Right renal pelvis (tissue), 4 donors: ENCODE measurements around the gene NOTCH3. TPM values are rescaled to one million over a fixed set of nuclear protein-coding genes. Genes with fewer than 3 reads are reported as not detected.

ENCODE experiments used
- DNase-seq, 4 donors: peaks; one replicate each; pipeline ENCODE4 v3.0.0-alpha.2; 2013; ENCODE audit warnings: low read depth in 4 of 4, low spot score in 3 of 4, missing footprints in 1 of 4
- polyA plus RNA-seq, 4 donors: library from polyadenylated mRNA; unstranded; fragments of 120-200 nt; gene quantifications; one replicate each; pipeline ENCODE4 v1.2.1, GENCODE V29; 2013; ENCODE audit not compliant: insufficient read length in 4 of 4

The NOTCH3 gene
- polyA plus RNA-seq, 4 donors = 92.8 to 131 (median 98.9) TPM

- no peak for DNase-seq
Measured at GRCh38 chr19:15170345-15170744, 30.4 kb downstream of the NOTCH3 start.

- no peak for DNase-seq
Measured at GRCh38 chr19:15169541-15170285, 31.1 kb downstream of the NOTCH3 start.

GRCh38 chr19:15166700-15167099 is 34.1 kb downstream of the NOTCH3 start:
- DNase-seq = no peak

- no peak for DNase-seq
Measured at GRCh38 chr19:15161028-15161984, 39.5 kb downstream of the NOTCH3 start.

- no peak for DNase-seq
Measured at GRCh38 chr19:15159251-15159650, 41.5 kb downstream of the NOTCH3 start.

GRCh38 chr19:15156391-15156790 is 44.4 kb downstream of the NOTCH3 start:
- no peak for DNase-seq

GRCh38 chr19:15155296-15155695 is 45.5 kb downstream of the NOTCH3 start:
- DNase-seq = no peak

- DNase-seq = no peak
Measured at GRCh38 chr19:15154002-15154612, 46.7 kb downstream of the NOTCH3 start.

GRCh38 chr19:15149737-15150136 is 51.1 kb downstream of the NOTCH3 start:
- DNase-seq = no peak

GRCh38 chr19:15147090-15147489 is 53.7 kb downstream of the NOTCH3 start:
- DNase-seq = no peak

- no peak for DNase-seq
Measured at GRCh38 chr19:15144046-15144646, 56.6 kb downstream of the NOTCH3 start.

GRCh38 chr19:15142313-15142712 is 58.5 kb downstream of the NOTCH3 start:
- no peak for DNase-seq

GRCh38 chr19:15141143-15141542 is 59.7 kb downstream of the NOTCH3 start:
- no peak for DNase-seq

- DNase-seq = no peak
Measured at GRCh38 chr19:15138427-15138826, 62.4 kb downstream of the NOTCH3 start.

GRCh38 chr19:15137777-15138176 is 63.0 kb downstream of the NOTCH3 start:
- DNase-seq = no peak

- DNase-seq = no peak
Measured at GRCh38 chr19:15136234-15136954, 64.4 kb downstream of the NOTCH3 start.

- DNase-seq = no peak
Measured at GRCh38 chr19:15129856-15130585, 70.8 kb downstream of the NOTCH3 start.

- DNase-seq = no peak
Measured at GRCh38 chr19:15128162-15128770, 72.5 kb downstream of the NOTCH3 start.
